Right lobe of liver (tissue), 6 donors: ENCODE data around the gene EZH1. TPM values are rescaled to one million over a fixed set of nuclear protein-coding genes. Genes with fewer than 3 reads are reported as not detected.

Experiments
- ATAC-seq, 4 donors: fragments of 200-7000 bp; cut with Tn5 transposase; one replicate each; pipeline ENCODE4 v1.9.1; 2020; ENCODE audit warnings: mild to moderate bottlenecking in 4 of 4, moderate library complexity in 4 of 4
- DNase-seq, 3 donors: peaks; one replicate each; pipeline ENCODE4 v3.0.0-alpha.2; 2020
- H3K27ac ChIP-seq, 3 donors: fragments of 200-600 bp; one replicate each; pipeline ENCODE4 v1.8.0; 2022
- H3K27me3 ChIP-seq, 2 donors: fragments of 200-600 bp; one replicate each; pipeline ENCODE4 v1.8.0; 2022
- H3K36me3 ChIP-seq, 4 donors: fragments of 200-600 bp; sonication (generic) in 1 of 4; one replicate each; pipeline versions ENCODE4 v1.5.1 to v1.8.0; 2017 to 2022; ENCODE audit warnings: control low read depth in 1 of 4
- H3K4me1 ChIP-seq, 4 donors: fragments of 200-600 bp; sonication (generic) in 1 of 4; one replicate each; pipeline versions ENCODE4 v1.5.1 to v1.8.0; 2017 to 2022; ENCODE audit warnings: control low read depth in 1 of 4
- H3K4me3 ChIP-seq, 3 donors: fragments of 200-600 bp; one replicate each; pipeline ENCODE4 v1.8.0; 2022
- H3K9me3 ChIP-seq, 4 donors: fragments of 200-600 bp; sonication (generic) in 1 of 4; one replicate each; pipeline versions ENCODE4 v1.5.1 to v1.8.0; 2017 to 2022; ENCODE audit warnings: control low read depth in 1 of 4
- POLR2A ChIP-seq: fragments of 450-650 bp; IDR thresholded peaks from one replicate; pipeline ENCODE4 v1.6.1; 2017; ENCODE audit warnings: antibody characterized with exemption, mild to moderate bottlenecking
- WGBS: methylation state at CpG from one replicate; pipeline ENCODE4 v1.1.6; 2018; ENCODE audit warnings: low coverage, low lambda C conversion rate; ENCODE audit not compliant: insufficient coverage; ENCODE audit errors: missing lambda C conversion rate; 5-methylcytosine and 5-hydroxymethylcytosine counted together
- intact Hi-C, 2 donors: fragments of 100-400 bp; cut with DNase I; formaldehyde crosslinking; loops; one replicate each; pipeline versions ENCODE4 v1.11.2 to v1.14.1; 2022
- total RNA-seq, 6 experiments: library from RNA; depleted of rRNA in 2 of 6; stranded (reverse); fragments of >200 nt in 2 of 6; fragmentation: NEBNext Ultra II Directional in 3 of 6; extraction: Animal tissue kit (Norgen Biotek cat#: 25700) in 3 of 6; gene quantifications; one replicate each; pipeline versions ENCODE4 v1.1.0 to v1.2.4, GENCODE V29; 2016 to 2023
- TF ChIP-seq, protein P1 (sequence below), 4 donors: fragments of 200-600 bp in 3 of 4; fragments of 450-650 bp in 1 of 4; IDR thresholded peaks; one replicate each; pipeline versions ENCODE4 v1.5.1 to v1.8.0; 2016 to 2022; ENCODE audit warnings: antibody characterized with exemption in 4 of 4, mild to moderate bottlenecking in 2 of 4
- donor health status: DM: no; HTN: yes; CAD: no.
- donor health status: DM: no; HTN: no; CAD: no.
- donor health status: DM: no; HTN: no; CAD: no.
- donor health status: DM: no; HTN: yes; CAD: no.
- donor health status: DM: no; HTN: yes; CAD: no.

EZH1 gene
- total RNA-seq, 6 experiments from 2014 or later, result 5.5 to 16.5 (median 10.8) TPM

DNA sequence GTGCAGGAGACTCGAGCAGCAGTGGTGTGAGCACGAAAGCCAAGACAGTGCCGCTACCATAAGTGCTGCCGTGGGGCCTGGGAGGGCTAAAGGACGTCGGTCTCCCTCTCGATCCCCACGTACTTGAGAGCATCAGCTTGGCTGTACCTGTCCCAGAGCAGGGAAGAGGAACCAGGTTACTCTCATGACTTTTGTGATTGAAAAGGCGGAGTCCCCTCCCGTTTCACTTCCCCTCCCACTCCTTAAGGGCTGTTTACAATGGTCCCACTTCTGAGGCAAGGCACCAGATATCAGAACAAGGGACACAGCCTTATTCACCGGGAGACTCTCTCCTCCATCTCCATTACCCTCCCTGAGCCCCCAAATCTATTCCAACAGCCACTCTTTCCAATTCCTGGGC, 42.4 kb downstream of the EZH1 start:
- 93% methylated on average over 2 of the region's 11 CpGs for WGBS
- Histone ChIP-seq H3K27ac (no peak overlapping the region), H3K4me1 (no peaks in the 10 kb centered on the region), H3K4me3 (no peak overlapping the region), H3K27me3 (no peaks in the 10 kb centered on the region), H3K36me3 (peaks cover 0 to 61% (median 31%) of the 10 kb centered on the region in 4 donors), H3K9me3 (no peaks in the 10 kb centered on the region)
- TF ChIP-seq, protein P1, sequence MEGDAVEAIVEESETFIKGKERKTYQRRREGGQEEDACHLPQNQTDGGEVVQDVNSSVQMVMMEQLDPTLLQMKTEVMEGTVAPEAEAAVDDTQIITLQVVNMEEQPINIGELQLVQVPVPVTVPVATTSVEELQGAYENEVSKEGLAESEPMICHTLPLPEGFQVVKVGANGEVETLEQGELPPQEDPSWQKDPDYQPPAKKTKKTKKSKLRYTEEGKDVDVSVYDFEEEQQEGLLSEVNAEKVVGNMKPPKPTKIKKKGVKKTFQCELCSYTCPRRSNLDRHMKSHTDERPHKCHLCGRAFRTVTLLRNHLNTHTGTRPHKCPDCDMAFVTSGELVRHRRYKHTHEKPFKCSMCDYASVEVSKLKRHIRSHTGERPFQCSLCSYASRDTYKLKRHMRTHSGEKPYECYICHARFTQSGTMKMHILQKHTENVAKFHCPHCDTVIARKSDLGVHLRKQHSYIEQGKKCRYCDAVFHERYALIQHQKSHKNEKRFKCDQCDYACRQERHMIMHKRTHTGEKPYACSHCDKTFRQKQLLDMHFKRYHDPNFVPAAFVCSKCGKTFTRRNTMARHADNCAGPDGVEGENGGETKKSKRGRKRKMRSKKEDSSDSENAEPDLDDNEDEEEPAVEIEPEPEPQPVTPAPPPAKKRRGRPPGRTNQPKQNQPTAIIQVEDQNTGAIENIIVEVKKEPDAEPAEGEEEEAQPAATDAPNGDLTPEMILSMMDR (IDR thresholded peaks at IDR 0.05), result no peak
- no peak for TF ChIP-seq POLR2A
- DNase-seq (no peak), ATAC-seq (no peak)
- intact Hi-C loops, result no loop called here

DNA sequence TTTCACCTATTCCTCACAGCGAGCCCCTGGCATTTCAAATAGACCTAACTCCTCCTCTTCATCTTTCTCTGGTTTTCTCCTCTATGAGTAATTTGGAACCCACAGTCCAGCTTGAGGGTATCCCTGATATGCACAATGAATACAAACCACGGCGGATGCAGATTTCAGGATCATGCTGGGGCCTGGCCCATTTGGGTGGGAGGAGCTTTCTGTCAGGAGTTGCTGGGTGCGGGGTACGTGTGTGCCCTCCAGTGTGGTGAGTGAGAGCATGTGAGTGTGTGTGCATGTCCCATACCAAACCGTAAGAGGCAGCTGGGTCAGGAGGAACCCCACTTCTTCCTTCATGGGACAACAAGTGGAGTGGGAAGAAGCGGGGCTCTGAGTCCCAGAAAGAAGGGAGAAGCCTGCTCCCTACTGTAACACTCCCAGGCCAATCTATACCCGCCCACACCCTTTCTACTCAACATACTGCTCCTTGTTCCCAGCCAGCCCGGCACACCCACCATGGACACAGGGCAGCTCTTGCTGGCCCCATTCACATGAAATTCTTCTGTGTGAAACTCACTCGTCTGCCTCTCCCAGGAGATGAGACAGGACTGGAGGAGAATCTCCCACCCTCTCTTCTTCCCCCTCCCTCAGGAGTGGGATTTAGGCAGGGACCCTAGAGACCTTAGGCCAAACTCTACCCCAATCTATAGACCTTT, 44.1 kb downstream of the EZH1 start:
- TF ChIP-seq, protein P1 (IDR thresholded peaks at IDR 0.05), result no peak
- ATAC-seq, result no peak
- intact Hi-C loops, result no loop called here
- Histone ChIP-seq H3K4me3 (no peak overlapping the region), H3K9me3 (no peaks in the 10 kb centered on the region), H3K27me3 (no peaks in the 10 kb centered on the region), H3K36me3 (peaks cover 0 to 44% (median 23%) of the 10 kb centered on the region in 4 donors), H3K4me1 (no peaks in the 10 kb centered on the region), H3K27ac (no peak overlapping the region)
- WGBS, result no CpG with 5 or more reads among the region's 10 CpGs
- DNase-seq, result no peak

DNA sequence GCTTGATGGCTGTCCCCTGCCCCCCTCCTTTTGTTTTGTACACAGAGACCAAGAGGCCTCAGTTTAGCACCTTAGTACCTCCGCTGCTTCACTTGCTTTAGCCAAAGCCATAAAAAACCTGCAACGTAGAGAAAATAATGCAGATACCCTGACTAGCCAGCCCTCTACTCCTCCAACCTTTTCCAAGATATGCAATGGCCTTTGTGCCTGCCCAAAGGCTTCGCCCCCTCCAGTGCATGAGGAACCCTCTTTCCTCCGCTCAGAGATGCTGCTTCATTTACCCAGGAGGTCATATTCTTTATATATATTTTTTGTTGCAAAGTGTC, 45.5 kb downstream of the EZH1 start:
- ATAC-seq (no peak), DNase-seq (no peak)
- peaks cover 0 to 30% (median 12%) of the 10 kb centered on the region in 4 donors for H3K36me3 ChIP-seq
- no peak overlapping the region for H3K4me3 ChIP-seq
- TF ChIP-seq, protein P1 (IDR thresholded peaks at IDR 0.05), result no peak
- no peak for TF ChIP-seq POLR2A
- H3K4me1 ChIP-seq, result no peaks in the 10 kb centered on the region
- no peaks in the 10 kb centered on the region for H3K9me3 ChIP-seq
- H3K27me3 ChIP-seq, result no peaks in the 10 kb centered on the region
- intact Hi-C loops, result no loop called here
- no peak overlapping the region for H3K27ac ChIP-seq
- WGBS, result 100% methylated on average over 2 of the region's 4 CpGs

DNA sequence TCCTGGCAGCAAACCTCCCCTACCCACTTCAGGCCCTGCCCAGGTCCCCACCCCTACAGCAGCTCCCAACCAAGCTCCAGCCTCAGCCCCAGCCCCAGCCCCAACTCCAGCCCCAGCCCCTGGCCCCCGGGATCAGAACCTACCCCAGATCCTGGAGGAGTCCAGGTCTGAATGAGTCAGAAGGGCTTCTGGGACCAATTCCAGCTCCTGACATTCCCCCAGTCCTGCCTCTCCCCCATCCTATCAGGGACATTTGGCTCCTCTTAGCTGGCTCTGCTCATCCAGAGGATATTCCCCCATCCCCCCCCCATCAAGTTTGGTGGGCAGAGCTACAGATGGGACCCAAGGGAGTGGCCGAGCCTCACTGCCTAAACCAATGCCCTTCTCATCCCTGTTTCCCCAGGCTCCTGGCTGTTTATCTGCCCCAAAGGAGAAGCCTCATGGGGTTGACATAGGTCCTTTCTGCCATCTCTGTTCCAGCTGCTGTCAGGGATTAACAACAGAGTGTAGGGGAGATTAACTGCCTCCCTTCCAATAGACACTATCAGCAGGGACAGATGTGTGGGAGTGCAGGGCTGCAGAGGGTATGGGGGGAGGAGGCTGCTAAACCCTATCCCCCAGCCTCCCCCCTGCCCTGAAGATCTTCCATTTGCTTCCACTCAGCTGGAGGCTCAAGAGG, 46.0 kb downstream of the EZH1 start:
- no peaks in the 10 kb centered on the region for H3K4me1 ChIP-seq
- no peak for TF ChIP-seq POLR2A
- TF ChIP-seq, protein P1 (IDR thresholded peaks at IDR 0.05), result no peak
- H3K27me3 ChIP-seq, result no peaks in the 10 kb centered on the region
- no peak overlapping the region for H3K27ac ChIP-seq
- intact Hi-C loops, result no loop called here
- H3K4me3 ChIP-seq, result no peak overlapping the region
- no peak for DNase-seq
- no CpG with 5 or more reads among the region's 2 CpGs for WGBS
- H3K36me3 ChIP-seq, result peaks cover 0 to 25% (median 9%) of the 10 kb centered on the region in 4 donors
- ATAC-seq, result peak in 2 of 4 donors; percentile 19 to 37
- H3K9me3 ChIP-seq, result no peaks in the 10 kb centered on the region
